GM06990 (cell line): Measurements from ENCODE around the gene ATAD2B.

Experiments used
- DNase-seq: peaks from one replicate; pipeline ENCODE4 v3.0.0-alpha.2; 2011; ENCODE audit not compliant: insufficient read length; ENCODE audit errors: extremely low read depth
- H3K27me3 ChIP-seq: replicated peaks from 2 replicates; pipeline ENCODE4 v1.6.0; 2011; ENCODE audit warnings: low read length; ENCODE audit not compliant: control insufficient read depth, insufficient read depth
- H3K36me3 ChIP-seq: 2 replicates; pipeline ENCODE4 v1.5.1; 2011; ENCODE audit warnings: low read length; ENCODE audit not compliant: control insufficient read depth, insufficient read depth
- H3K4me3 ChIP-seq: replicated peaks from 2 replicates; pipeline ENCODE4 v1.5.1; 2011; ENCODE audit warnings: low read depth, mild to moderate bottlenecking, control low read depth, low read length
- TF ChIP-seq, protein P1 (sequence below): IDR thresholded peaks from 2 replicates; pipeline ENCODE4 v1.5.1; 2011; ENCODE audit warnings: low read length, control low read depth, mild to moderate bottlenecking, inconsistent platforms; ENCODE audit not compliant: insufficient read depth, poor library complexity, severe bottlenecking

ATAD2B gene

DNA sequence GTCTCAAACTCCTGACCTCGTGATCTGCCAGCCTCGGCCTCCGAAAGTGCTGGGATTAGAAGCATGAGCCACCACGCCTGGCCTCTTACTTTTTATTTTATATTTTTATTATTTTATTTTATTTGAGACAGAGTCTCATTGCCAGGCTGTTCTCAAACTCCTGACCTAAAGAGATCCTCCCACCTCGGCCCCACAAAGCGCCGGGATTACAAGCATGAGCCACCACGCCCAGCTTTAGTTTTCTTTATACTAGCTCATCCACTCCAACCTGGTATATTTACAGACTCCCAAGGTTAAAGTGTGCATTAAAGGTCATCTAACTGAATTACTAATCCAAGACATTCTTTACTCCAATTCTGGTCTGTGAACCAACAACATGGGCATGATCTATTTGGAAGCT is 26.8 kb downstream of the ATAD2B start:
- no peak for DNase-seq
- H3K4me3 ChIP-seq: no peak overlapping the region

DNA sequence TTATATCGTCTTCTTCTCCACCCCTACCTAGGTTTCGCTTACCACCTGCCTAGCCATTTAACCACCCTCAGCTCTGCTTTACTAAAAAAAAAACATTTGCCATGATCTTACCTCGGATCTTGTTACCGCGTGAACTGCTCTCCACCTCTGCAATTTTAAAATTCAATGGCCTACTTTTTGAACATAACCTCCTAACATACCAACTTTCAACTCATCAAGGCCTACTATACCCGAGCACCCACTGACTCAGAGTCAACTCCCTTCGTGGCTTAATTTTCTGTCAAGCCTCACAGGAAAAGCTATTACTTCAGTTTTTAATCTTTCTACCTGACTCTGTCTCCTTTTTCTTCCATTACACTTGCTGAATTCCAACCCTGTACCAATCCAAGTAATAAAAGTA is 55.7 kb downstream of the ATAD2B start:
- H3K27me3 ChIP-seq: no peaks in the 10 kb centered on the region
- peaks cover 7% of the 10 kb centered on the region for H3K36me3 ChIP-seq
- DNase-seq: no peak
- no peak overlapping the region for H3K4me3 ChIP-seq
- TF ChIP-seq, protein P1, sequence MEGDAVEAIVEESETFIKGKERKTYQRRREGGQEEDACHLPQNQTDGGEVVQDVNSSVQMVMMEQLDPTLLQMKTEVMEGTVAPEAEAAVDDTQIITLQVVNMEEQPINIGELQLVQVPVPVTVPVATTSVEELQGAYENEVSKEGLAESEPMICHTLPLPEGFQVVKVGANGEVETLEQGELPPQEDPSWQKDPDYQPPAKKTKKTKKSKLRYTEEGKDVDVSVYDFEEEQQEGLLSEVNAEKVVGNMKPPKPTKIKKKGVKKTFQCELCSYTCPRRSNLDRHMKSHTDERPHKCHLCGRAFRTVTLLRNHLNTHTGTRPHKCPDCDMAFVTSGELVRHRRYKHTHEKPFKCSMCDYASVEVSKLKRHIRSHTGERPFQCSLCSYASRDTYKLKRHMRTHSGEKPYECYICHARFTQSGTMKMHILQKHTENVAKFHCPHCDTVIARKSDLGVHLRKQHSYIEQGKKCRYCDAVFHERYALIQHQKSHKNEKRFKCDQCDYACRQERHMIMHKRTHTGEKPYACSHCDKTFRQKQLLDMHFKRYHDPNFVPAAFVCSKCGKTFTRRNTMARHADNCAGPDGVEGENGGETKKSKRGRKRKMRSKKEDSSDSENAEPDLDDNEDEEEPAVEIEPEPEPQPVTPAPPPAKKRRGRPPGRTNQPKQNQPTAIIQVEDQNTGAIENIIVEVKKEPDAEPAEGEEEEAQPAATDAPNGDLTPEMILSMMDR: no peak

More for the DNA sequence above, 26.8 kb downstream of the ATAD2B start:
- Histone ChIP-seq H3K36me3 (no peaks in the 10 kb centered on the region), H3K27me3 (no peaks in the 10 kb centered on the region)
- TF ChIP-seq, protein P1: no peak

- no peak for DNase-seq
- Histone ChIP-seq H3K27me3 (no peaks in the 10 kb centered on the region), H3K4me3 (no peak overlapping the region), H3K36me3 (peaks cover 4% of the 10 kb centered on the region)
- TF ChIP-seq, protein P1: no peak
These were observed 59.5 kb downstream of the ATAD2B start for GRCh38 chr2:23867449-23867848.

DNA sequence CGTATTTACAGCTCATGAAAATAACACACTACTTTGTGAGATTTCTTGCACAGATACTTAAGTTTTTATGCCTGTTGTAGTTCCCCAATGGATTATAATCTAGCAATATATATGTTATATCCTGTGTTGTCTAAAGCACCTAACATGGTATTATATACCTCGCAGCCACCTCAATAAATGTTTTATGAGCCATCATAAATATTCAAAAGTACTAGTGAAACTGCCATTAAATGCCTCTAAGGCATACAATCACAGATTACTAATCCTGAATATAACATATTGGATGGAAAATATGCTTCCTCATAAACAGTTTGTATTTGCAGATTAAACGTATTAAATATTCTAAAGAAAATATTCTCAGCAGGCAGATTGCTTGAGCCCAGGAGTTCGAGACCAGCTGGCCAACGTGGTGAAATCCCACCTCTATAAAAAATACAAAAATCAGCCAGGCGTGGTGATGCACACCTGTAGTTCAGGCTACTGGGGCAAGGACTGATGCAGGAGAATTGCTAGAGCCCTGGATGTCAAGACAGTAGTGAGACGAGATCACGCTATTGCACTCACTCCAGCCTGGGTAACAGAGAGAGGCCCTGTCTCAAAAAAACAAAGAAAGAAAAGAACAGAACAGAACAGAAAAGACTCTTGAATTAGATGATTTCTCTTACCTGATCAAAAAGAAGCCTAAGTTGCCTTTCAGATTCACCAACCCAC is 64.1 kb downstream of the ATAD2B start:
- Histone ChIP-seq H3K36me3 (peaks cover 6% of the 10 kb centered on the region), H3K27me3 (no peaks in the 10 kb centered on the region), H3K4me3 (no peak overlapping the region)
- DNase-seq: no peak
- TF ChIP-seq, protein P1: no peak

DNA sequence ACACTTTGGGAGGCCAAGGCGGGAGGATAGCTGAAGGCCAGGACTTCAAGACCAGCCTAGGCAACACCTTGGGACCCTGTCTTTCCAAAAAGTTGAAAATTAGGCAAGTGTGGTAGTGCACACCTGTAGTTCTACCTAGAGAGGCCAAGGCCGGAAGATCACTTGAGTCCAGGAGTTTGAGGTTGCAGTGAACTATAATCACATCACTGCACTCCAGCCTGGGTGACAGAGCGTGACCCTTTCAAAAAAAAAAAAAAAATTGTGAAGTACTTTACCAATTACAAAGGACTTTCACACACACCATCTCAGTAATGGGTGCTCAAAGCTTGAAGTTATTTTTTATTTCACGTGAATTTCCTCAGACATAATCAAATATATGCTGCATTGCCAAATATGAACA is 65.0 kb downstream of the ATAD2B start:
- TF ChIP-seq, protein P1: no peak
- H3K36me3 ChIP-seq: peaks cover 6% of the 10 kb centered on the region
- H3K4me3 ChIP-seq: no peak overlapping the region
- no peak for DNase-seq
- no peaks in the 10 kb centered on the region for H3K27me3 ChIP-seq

DNA sequence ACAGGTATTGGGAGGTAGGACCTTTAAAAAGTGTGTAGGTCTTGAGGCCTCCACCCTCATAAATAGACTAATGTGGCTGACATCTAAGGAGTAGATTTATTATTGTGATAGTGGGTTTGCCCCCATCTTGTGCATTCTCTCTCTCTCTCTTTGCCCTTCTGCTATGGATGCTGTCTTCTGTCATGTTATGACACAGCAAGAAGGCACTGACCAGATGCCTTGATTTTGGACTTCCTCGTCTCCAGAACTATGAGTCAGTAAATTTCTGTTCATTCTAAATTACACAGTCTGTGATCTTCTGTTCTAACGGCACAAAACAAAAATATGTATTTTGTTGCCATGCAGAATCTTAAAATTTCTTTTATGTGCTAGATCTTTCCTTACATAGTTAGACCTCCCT is 66.9 kb downstream of the ATAD2B start:
- Histone ChIP-seq H3K27me3 (no peaks in the 10 kb centered on the region), H3K4me3 (no peak overlapping the region), H3K36me3 (peaks cover 6% of the 10 kb centered on the region)
- DNase-seq: no peak
- TF ChIP-seq, protein P1: no peak
